Pancreas (tissue), 10 donors: Measurements from ENCODE around the gene STAC3. TPM values are rescaled to one million over a fixed set of nuclear protein-coding genes. Genes with fewer than 3 reads are reported as not detected.

Experiments used
- ATAC-seq, 4 donors: fragments of 200-7000 bp; cut with Tn5 transposase; one replicate each; pipeline versions ENCODE4 v1.8.0 to v1.9.1; 2020; ENCODE audit warnings: mild to moderate bottlenecking in 4 of 4, moderate library complexity in 4 of 4
- DNase-seq, 6 donors: peaks; one replicate each; pipeline ENCODE4 v3.0.0-alpha.2; 2020
- FAIRE-seq: peaks from 2 replicates; lab custom pipeline; 2012; peaks lifted over from hg19 to GRCh38; lab: Jason Lieb, UNC
- H3K27ac ChIP-seq, 4 donors: fragments of 200-600 bp; sonication (generic); 1 replicate in 3 of 4; 2 replicates in 1 of 4; pipeline versions ENCODE4 v1.5.0 to v1.8.0; 2020
- H3K27me3 ChIP-seq, 4 donors: fragments of 200-600 bp; one replicate each; pipeline ENCODE4 v1.8.0; 2021
- H3K36me3 ChIP-seq, 3 donors: fragments of 200-600 bp; sonication (generic) in 1 of 3; one replicate each; pipeline versions ENCODE4 v1.5.0 to v1.8.0; 2020 to 2021
- H3K4me1 ChIP-seq, 3 donors: fragments of 200-600 bp; one replicate each; pipeline ENCODE4 v1.8.0; 2021
- H3K4me3 ChIP-seq, 4 donors: fragments of 200-600 bp; sonication (generic) in 2 of 4; one replicate each; pipeline versions ENCODE4 v1.5.0 to v1.8.0; 2020 to 2021
- H3K9me3 ChIP-seq, 4 donors: fragments of 200-600 bp; one replicate each; pipeline ENCODE4 v1.8.0; 2021
- whole genome bisulfite sequencing, 2 donors: extraction: QIAGEN DNeasy Blood & Tissue Kit; methylation state at CpG; one replicate each; pipeline ENCODE4 v1.1.7; 2013; 5-methylcytosine and 5-hydroxymethylcytosine counted together
- intact Hi-C, 3 donors: fragments of 100-400 bp; cut with DNase I; formaldehyde crosslinking; loops; one replicate each; pipeline versions ENCODE4 v1.11.1 to v1.14.2; 2022
- polyA plus RNA-seq, 2 donors: library from polyadenylated mRNA; stranded (reverse); fragments of 200-250 nt; gene quantifications; one replicate each; pipeline ENCODE4 v1.2.3, GENCODE V29; 2013
- total RNA-seq, 6 donors: library from RNA; stranded (reverse); fragmentation: NEBNext Ultra II Directional in 4 of 6; extraction: Animal tissue kit (Norgen Biotek cat#: 25700) in 4 of 6; gene quantifications; one replicate each; pipeline versions ENCODE4 v1.2.1 to v1.2.4, GENCODE V29; 2021 to 2023
- TF ChIP-seq, protein P1 (sequence below), 4 donors: fragments of 200-600 bp; sonication (generic) in 3 of 4; IDR thresholded peaks; one replicate each; pipeline versions ENCODE4 v1.5.0 to v1.8.0; 2021; ENCODE audit warnings: antibody characterized with exemption in 4 of 4
- donor health status: healthy with polysubstance abuse.
- donor health status: DM: no; HTN: no; CAD: no; lungs with moderate emphysema.
- donor health status: DM: no; HTN: no; CAD: no.
- donor health status: control.
- donor health status: control.
- donor health status: Bipolar disorder and iron deficiency.
- donor health status: DM: yes; HTN: yes; CAD: no.
- donor health status: DM: no; HTN: no; CAD: no.
- donor health status: DM: no; HTN: no; CAD: no.
- donor health status: DM: yes; HTN: yes; CAD: no.

The STAC3 gene
- total and polyA plus RNA-seq, 8 donors, result 0.46 to 3.0 (median 1.1) TPM

- H3K27me3 ChIP-seq, result peaks cover 0 to 4% (median 0%) of the 10 kb centered on the region in 4 donors
- 49 to 54% methylated on average over 39 to 40 of the region's 40 CpGs for WGBS, 2 donors
- no peak overlapping the region for H3K4me3 ChIP-seq
- TF ChIP-seq, protein P1, sequence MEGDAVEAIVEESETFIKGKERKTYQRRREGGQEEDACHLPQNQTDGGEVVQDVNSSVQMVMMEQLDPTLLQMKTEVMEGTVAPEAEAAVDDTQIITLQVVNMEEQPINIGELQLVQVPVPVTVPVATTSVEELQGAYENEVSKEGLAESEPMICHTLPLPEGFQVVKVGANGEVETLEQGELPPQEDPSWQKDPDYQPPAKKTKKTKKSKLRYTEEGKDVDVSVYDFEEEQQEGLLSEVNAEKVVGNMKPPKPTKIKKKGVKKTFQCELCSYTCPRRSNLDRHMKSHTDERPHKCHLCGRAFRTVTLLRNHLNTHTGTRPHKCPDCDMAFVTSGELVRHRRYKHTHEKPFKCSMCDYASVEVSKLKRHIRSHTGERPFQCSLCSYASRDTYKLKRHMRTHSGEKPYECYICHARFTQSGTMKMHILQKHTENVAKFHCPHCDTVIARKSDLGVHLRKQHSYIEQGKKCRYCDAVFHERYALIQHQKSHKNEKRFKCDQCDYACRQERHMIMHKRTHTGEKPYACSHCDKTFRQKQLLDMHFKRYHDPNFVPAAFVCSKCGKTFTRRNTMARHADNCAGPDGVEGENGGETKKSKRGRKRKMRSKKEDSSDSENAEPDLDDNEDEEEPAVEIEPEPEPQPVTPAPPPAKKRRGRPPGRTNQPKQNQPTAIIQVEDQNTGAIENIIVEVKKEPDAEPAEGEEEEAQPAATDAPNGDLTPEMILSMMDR (IDR thresholded peaks at IDR 0.05), result no peak
- no peaks in the 10 kb centered on the region for H3K9me3 ChIP-seq
- H3K27ac ChIP-seq, result no peak overlapping the region
- peak in 2 of 6 donors; percentile 32 to 72 for DNase-seq
- intact Hi-C loops, result no loop called here
- H3K36me3 ChIP-seq, result peaks cover 3 to 25% (median 7%) of the 10 kb centered on the region in 3 donors
- FAIRE-seq, result no peak
- H3K4me1 ChIP-seq, result peaks cover 0 to 22% (median 4%) of the 10 kb centered on the region in 3 donors
- no peak for ATAC-seq
Observed at GRCh38 chr12:57236201-57236924, 14.6 kb downstream of the STAC3 start.

- ATAC-seq (no peak), DNase-seq (peak in 1 of 6 donors; percentile 39), FAIRE-seq (no peak)
- Histone ChIP-seq H3K4me1 (peaks cover 0 to 21% (median 10%) of the 10 kb centered on the region in 3 donors), H3K27me3 (no peaks in the 10 kb centered on the region), H3K9me3 (no peaks in the 10 kb centered on the region), H3K27ac (no peak overlapping the region), H3K4me3 (no peak overlapping the region), H3K36me3 (peaks cover 3 to 25% (median 7%) of the 10 kb centered on the region in 3 donors)
- WGBS, 2 donors, result 76 to 80% methylated on average over 8 of the region's 8 CpGs
- TF ChIP-seq, protein P1 (IDR thresholded peaks at IDR 0.05), result no peak
- intact Hi-C loops, result no loop called here
Observed at GRCh38 chr12:57235728-57236131, 15.3 kb downstream of the STAC3 start.

DNA sequence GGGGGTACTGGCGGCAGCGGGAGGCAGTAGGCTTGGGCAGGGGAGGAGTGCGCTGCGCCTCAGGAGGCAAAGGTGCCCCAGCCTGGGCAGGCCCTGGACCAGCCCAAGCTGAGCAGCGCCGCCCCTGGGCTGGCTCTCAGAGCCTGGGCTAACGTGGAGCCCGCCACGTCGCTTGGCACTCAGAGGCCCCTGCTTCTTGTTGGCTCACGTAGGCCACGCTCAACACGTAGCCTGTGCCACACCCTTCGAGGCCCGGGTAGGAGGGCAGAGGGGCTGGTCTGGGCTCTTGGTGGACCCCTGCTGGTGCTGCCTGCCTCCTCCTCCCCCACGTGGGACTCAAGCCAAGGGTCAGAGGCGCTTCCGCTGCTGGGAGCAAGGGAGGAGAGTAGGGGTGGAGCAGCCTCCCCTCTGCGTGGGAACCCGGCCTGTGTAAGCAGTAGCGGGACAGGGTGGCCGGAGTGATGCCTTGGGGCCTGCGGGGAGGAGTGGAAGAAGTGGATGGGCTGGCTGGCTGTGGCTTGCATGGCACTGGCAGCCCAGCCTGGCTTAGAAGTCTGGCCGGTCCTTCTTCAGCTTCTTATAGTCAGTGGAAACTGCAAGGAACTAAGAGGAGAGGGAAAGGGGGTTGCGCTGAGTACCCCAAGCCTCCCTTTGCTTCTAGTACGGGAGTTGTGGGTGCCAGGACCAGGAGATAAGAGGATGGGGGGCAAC, 15.8 kb downstream of the STAC3 start:
- Histone ChIP-seq H3K27ac (no peak overlapping the region), H3K4me1 (peaks cover 0 to 25% (median 13%) of the 10 kb centered on the region in 3 donors), H3K36me3 (peaks cover 3 to 25% (median 7%) of the 10 kb centered on the region in 3 donors), H3K9me3 (no peaks in the 10 kb centered on the region), H3K4me3 (no peak overlapping the region), H3K27me3 (no peaks in the 10 kb centered on the region)
- peak in 2 of 6 donors; percentile 49 to 74 for DNase-seq
- TF ChIP-seq, protein P1 (IDR thresholded peaks at IDR 0.05), result no peak
- ATAC-seq, result no peak
- WGBS, 2 donors, result 75 to 78% methylated on average over 22 to 26 of the region's 26 CpGs
- intact Hi-C loops, result no loop called here
- FAIRE-seq, result no peak

DNA sequence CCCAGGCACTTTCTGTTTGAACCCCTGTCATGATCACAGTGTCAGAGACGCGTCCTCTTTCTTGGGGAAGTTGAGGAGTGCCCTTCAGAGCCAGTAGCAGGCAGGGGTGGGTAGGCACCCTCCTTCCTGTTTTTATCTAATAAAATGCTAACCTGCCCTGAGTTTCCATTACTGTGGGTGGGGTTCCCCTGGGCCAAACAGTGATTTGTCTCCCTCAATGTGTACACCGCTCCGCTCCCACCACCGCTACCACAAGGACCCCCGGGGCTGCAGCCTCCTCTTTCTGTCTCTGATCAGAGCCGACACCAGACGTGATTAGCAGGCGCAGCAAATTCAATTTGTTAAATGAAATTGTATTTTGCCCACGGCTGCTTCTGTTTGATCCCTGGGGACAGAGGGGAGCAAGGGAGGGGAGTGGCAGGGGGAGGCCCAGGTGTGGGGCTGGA, 16.4 kb downstream of the STAC3 start:
- no peak for DNase-seq
- Histone ChIP-seq H3K4me1 (peaks cover 0 to 21% (median 13%) of the 10 kb centered on the region in 3 donors), H3K27me3 (no peaks in the 10 kb centered on the region), H3K27ac (no peak overlapping the region), H3K36me3 (peaks cover 3 to 25% (median 7%) of the 10 kb centered on the region in 3 donors), H3K4me3 (no peak overlapping the region), H3K9me3 (no peaks in the 10 kb centered on the region)
- TF ChIP-seq, protein P1 (IDR thresholded peaks at IDR 0.05), result no peak
- intact Hi-C loops, result no loop called here
- ATAC-seq, result no peak
- no peak for FAIRE-seq
- 92% methylated on average over 10 of the region's 10 CpGs for WGBS, 2 donors
